ENCODE data around the gene LYL1. TPM values are rescaled to one million over a fixed set of nuclear protein-coding genes. Genes with fewer than 3 reads are reported as not detected.

The LYL1 gene
- total and polyA plus RNA-seq, 2 of the 13 experiments (the other 11 are each of a cell fraction or from before 2014, with no cell fraction given), result 0.75 to 0.92 TPM

GRCh38 chr19:13150931-13151604, 48.4 kb upstream of the LYL1 start (continued):
- 0 out of 2 replicates have a peak, but pooled peaks have one; percentile 35 for TF ChIP-seq MAZ (IDR thresholded peaks at IDR 0.05; ENCODE audit: borderline replicate concordance, low read depth, low read length)
- no peak for TF ChIP-seq MAZ (CRISPR knock-in tag; IDR thresholded peaks at IDR 0.05; ENCODE audit: low read depth)

DNA sequence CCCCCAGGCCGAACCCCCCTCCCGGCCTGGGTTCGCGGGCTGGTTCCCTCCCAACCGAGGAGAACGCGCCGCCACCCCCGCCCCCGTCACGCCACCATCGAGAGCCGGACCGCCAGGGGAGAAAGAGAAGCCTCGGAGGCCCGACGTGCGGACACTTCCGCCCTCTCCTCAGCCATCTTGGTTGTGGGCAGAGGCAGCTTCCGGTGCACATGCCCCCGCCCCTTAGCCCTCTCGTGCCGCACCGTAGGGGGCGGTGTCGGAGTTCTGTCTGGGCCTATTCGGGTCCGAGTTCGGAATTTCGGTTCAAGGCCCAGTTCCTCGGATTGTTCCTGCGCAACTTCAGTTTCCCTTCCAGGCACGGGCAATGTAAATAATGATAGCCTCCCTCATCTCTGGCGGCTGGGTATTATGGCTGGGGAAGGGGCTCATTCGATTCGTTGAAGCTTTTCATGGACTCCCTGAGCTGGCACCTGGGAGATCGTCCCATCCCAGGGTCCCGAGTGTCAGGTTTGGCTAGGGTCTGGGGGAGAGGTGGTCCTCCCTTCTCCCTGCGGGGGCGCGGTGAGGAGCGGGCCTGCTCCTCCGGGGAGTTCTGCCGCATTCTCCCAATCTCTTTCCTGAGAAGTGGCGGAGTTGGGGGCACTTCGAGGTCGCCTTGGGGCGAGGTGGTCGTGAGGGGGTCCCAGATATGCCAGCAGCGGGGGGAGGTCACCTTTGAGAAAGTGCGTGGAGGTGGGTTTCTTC, 47.7 kb upstream of the LYL1 start, which contains the start of the genes IER2 and STX10:
Gene IER2, plus strand, starts transcription at position 225 of the 744 bp plus-strand sequence. CDS start 2,776 bp downstream, outside the sequence.
Gene STX10, minus strand, starts transcription at position 189 of the 744 bp plus-strand sequence. CDS start 202 bp downstream, outside the sequence.
- peak; percentile 68 for ATAC-seq
- H3K4me2 ChIP-seq (ENCODE audit: low read depth, low read length), result peak within 1 kb of the TSS; percentile 98
- H2AFZ ChIP-seq (ENCODE audit: low read length), result no peak within 1 kb of the TSS
- peak; percentile 91 for DNase-seq (ENCODE audit: low spot score)
- no TSS peak for BruUV-seq (replicated peaks)
- ChIA-PET CTCF (ENCODE audit: low intra/inter-chr PET ratio, low total read pairs) (interaction anchor here (1.4 to 1.6 kb wide), 2 partner anchors 45 to 84 kb away, joined by 4 to 7 read pairs; no protein-coding TSS in a partner anchor), POLR2A (interaction anchor here (0.5 to 3.1 kb wide), 14 partner anchors 9 to 185 kb away, joined by 3 to 39 read pairs (median 4); partner anchors contain the start of gene NACC1)
- H3K4me3 ChIP-seq (replicated peaks in 1 of 3; ENCODE audit: insufficient read depth in 1 of 3, low read depth in 2 of 3, low read length in 3 of 3), result peak within 1 kb of the TSS; percentile 92 to 97 (median 96)
- H3K27me3 ChIP-seq (ENCODE audit: control insufficient read depth in 1 of 2, insufficient read depth in 2 of 2, low read length in 2 of 2), result no peaks in the 10 kb centered on the region; a peak in 1 of 5 replicates
- FAIRE-seq, result peak; percentile 83
- H4K20me1 ChIP-seq (ENCODE audit: insufficient read depth, low read length), result peaks cover 3% of the 10 kb centered on the region; the same call in 1 of the 2 replicates
- WGBS (ENCODE audit: low lambda C conversion rate), result 0% methylated on average over 14 of the region's 51 CpGs
- no peaks in the 10 kb centered on the region for H3K9me3 ChIP-seq (ENCODE audit: low read length)
- H3K79me2 ChIP-seq (ENCODE audit: insufficient read depth, low read length), result peaks cover 49% of the 10 kb centered on the region
- H3K27ac ChIP-seq (ENCODE audit: extremely low read length, insufficient read depth, low read length), result peak within 1 kb of the TSS; percentile 94
- in situ Hi-C loops (cut with HindIII; ENCODE audit: extremely low pct_ligation_motif_present, low pct_unique_long_range_greater_than_20kb), result loop anchor here (5.0 kb wide), 2 partner anchors 33 to 42 kb away; partner anchors contain the start of genes NACC1 and TRMT1
- intact Hi-C loops (cut with micrococcal nuclease; ENCODE audit: unreplicated experiment), result loop anchor here (2.0 to 5.0 kb wide), 3 partner anchors 16 to 697 kb away; partner anchors contain the start of genes NACC1 and TRMT1
- peaks cover 0 to under 1% of the 10 kb centered on the region in 2 experiments; a peak in 2 of 5 replicates for H3K36me3 ChIP-seq (replicated peaks in 1 of 2; ENCODE audit: control insufficient read depth in 1 of 2, insufficient read depth in 2 of 2, low read length in 2 of 2)
- H3K9ac ChIP-seq (ENCODE audit: insufficient read depth, low read depth, low read length), result peak within 1 kb of the TSS; percentile 98
- H3K4me1 ChIP-seq (ENCODE audit: insufficient read depth, low read length), result peaks cover 29% of the 10 kb centered on the region
- TF ChIP-seq KDM6A (CRISPR knock-in tag; IDR thresholded peaks at IDR 0.05; ENCODE audit: low read depth), result no peak
- TF ChIP-seq ZNF350 (CRISPR knock-in tag; IDR thresholded peaks at IDR 0.05; ENCODE audit: borderline replicate concordance, low read depth), result peak; percentile 90
- TF ChIP-seq ZMAT3 (CRISPR knock-in tag; conservative IDR thresholded peaks at IDR 0.05), result peak; percentile 81
- TF ChIP-seq, protein P1, sequence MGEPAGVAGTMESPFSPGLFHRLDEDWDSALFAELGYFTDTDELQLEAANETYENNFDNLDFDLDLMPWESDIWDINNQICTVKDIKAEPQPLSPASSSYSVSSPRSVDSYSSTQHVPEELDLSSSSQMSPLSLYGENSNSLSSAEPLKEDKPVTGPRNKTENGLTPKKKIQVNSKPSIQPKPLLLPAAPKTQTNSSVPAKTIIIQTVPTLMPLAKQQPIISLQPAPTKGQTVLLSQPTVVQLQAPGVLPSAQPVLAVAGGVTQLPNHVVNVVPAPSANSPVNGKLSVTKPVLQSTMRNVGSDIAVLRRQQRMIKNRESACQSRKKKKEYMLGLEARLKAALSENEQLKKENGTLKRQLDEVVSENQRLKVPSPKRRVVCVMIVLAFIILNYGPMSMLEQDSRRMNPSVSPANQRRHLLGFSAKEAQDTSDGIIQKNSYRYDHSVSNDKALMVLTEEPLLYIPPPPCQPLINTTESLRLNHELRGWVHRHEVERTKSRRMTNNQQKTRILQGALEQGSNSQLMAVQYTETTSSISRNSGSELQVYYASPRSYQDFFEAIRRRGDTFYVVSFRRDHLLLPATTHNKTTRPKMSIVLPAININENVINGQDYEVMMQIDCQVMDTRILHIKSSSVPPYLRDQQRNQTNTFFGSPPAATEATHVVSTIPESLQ (CRISPR knock-in tag; conservative IDR thresholded peaks at IDR 0.05), result 0 out of 2 replicates have a peak, but pooled peaks have one; percentile 52
- TF ChIP-seq ZBTB38 (CRISPR knock-in tag; IDR thresholded peaks at IDR 0.05), result no peak
- no peak; the same call in 1 of the 2 replicates for TF ChIP-seq ZNF670 (CRISPR knock-in tag; IDR thresholded peaks at IDR 0.05; ENCODE audit: borderline replicate concordance)
- no peak for TF ChIP-seq CHCHD3 (CRISPR knock-in tag; IDR thresholded peaks at IDR 0.05)
- TF ChIP-seq ZKSCAN1 (IDR thresholded peaks at IDR 0.05; ENCODE audit: low read length), result no peak
- TF ChIP-seq STAT5B (CRISPR knock-in tag; IDR thresholded peaks at IDR 0.05), result no peak
- TF ChIP-seq ZNF557 (CRISPR knock-in tag; IDR thresholded peaks at IDR 0.05), result 0 out of 2 replicates have a peak, but pooled peaks have one; percentile 76
- peak; percentile 22 for TF ChIP-seq AGO1 (IDR thresholded peaks at IDR 0.05; ENCODE audit: low read depth, low read length, poor library complexity, severe bottlenecking)
- no peak for TF ChIP-seq MLXIP (CRISPR knock-in tag; IDR thresholded peaks at IDR 0.05; ENCODE audit: borderline replicate concordance)
- peak; percentile 44; the same call in 1 of the 2 replicates for TF ChIP-seq MLX (CRISPR knock-in tag; IDR thresholded peaks at IDR 0.05)
